ENCODE results near the gene OOSP4B. TPM values are rescaled to one million over a fixed set of nuclear protein-coding genes. Genes with fewer than 3 reads are reported as not detected.

OOSP4B gene
- total RNA-seq, 1 donor from 2014 or later = not detected

DNA sequence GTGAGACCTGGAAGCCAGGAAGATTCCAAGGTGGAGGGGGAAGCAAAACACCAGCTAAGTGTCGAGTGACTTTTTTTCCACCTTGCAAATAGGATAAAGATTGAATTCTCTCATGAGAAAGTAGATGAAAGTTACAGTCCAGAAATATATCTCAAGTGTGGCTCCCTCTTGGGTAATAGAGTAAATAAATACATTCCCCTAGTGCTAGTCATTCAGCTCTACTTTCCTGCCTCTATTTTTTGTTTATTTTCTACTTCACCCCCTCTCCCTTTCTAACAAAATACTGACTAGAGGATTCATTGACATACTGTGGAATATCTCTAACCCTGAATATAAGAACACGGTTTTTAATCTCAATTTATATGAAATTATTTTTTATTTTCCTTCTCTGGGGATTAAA is 19.2 kb upstream of the OOSP4B start:
- Histone ChIP-seq H3K27me3 (no peaks in the 10 kb centered on the region), H3K79me2 (ENCODE audit: low read depth) (no peaks in the 10 kb centered on the region), H3K4me3 (no peak overlapping the region), H3K9me3 (ENCODE audit: low read depth) (no peaks in the 10 kb centered on the region), H3K27ac (no peak overlapping the region), H3K4me1 (no peaks in the 10 kb centered on the region), H3F3A (ENCODE audit: low read depth) (no peaks in the 10 kb centered on the region), H2AFZ (replicated peaks) (no peak overlapping the region), H4K20me1 (ENCODE audit: low read depth) (no peaks in the 10 kb centered on the region), H3K4me2 (no peak overlapping the region), H3K36me3 (no peaks in the 10 kb centered on the region), H3K9ac (no peak overlapping the region)
- no peak overlapping the region for H3K27ac Mint-ChIP-seq
- no peak for DNase-seq (ENCODE audit: low spot score)
- H3K9me3 Mint-ChIP-seq = no peaks in the 10 kb centered on the region
- peaks cover 2% of the 10 kb centered on the region for H3K27me3 Mint-ChIP-seq (ENCODE audit: insufficient read depth, low read depth)
- no peaks in the 10 kb centered on the region for H3K4me1 Mint-ChIP-seq
- TF ChIP-seq EZH2phosphoT487 (IDR thresholded peaks at IDR 0.05) = no peak
- TF ChIP-seq, protein P1, sequence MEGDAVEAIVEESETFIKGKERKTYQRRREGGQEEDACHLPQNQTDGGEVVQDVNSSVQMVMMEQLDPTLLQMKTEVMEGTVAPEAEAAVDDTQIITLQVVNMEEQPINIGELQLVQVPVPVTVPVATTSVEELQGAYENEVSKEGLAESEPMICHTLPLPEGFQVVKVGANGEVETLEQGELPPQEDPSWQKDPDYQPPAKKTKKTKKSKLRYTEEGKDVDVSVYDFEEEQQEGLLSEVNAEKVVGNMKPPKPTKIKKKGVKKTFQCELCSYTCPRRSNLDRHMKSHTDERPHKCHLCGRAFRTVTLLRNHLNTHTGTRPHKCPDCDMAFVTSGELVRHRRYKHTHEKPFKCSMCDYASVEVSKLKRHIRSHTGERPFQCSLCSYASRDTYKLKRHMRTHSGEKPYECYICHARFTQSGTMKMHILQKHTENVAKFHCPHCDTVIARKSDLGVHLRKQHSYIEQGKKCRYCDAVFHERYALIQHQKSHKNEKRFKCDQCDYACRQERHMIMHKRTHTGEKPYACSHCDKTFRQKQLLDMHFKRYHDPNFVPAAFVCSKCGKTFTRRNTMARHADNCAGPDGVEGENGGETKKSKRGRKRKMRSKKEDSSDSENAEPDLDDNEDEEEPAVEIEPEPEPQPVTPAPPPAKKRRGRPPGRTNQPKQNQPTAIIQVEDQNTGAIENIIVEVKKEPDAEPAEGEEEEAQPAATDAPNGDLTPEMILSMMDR (IDR thresholded peaks at IDR 0.05) = no peak
- TF ChIP-seq EZH2 (IDR thresholded peaks at IDR 0.05) = no peak
- H3K4me3 Mint-ChIP-seq = no peak overlapping the region
- no peaks in the 10 kb centered on the region for H3K36me3 Mint-ChIP-seq

DNA sequence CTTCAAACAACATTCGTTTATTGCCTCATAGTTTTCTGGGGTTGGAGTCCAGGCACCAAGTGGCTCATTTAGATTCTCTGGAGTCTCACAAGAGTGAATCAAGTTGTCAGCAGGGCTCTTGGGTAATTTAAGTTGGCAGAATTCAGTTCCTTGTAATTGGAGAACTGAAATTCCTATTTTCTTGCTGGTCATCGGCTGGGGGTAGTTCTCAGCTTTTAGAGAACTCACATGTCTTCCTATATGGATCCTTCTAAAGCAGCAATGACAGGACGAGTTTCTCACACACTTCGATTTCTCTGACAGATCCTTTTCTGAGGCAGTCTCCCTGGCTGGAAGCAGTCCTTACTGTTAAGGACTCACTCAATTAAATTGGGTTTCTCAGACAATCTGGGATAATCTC is 17.3 kb upstream of the OOSP4B start:
- Histone ChIP-seq H3K9ac (no peak overlapping the region), H3K27me3 (no peaks in the 10 kb centered on the region), H3F3A (ENCODE audit: low read depth) (no peaks in the 10 kb centered on the region), H2AFZ (replicated peaks) (peak overlapping the region; percentile 12), H3K4me2 (no peak overlapping the region), H3K9me3 (ENCODE audit: low read depth) (no peaks in the 10 kb centered on the region), H3K79me2 (ENCODE audit: low read depth) (no peaks in the 10 kb centered on the region), H4K20me1 (ENCODE audit: low read depth) (no peaks in the 10 kb centered on the region), H3K36me3 (no peaks in the 10 kb centered on the region), H3K27ac (no peak overlapping the region), H3K4me3 (no peak overlapping the region), H3K4me1 (no peaks in the 10 kb centered on the region)
- Mint-ChIP-seq H3K27ac (no peak overlapping the region), H3K4me1 (no peaks in the 10 kb centered on the region), H3K27me3 (ENCODE audit: insufficient read depth, low read depth) (peaks cover 2% of the 10 kb centered on the region), H3K4me3 (no peak overlapping the region), H3K36me3 (no peaks in the 10 kb centered on the region), H3K9me3 (no peaks in the 10 kb centered on the region)
- DNase-seq (ENCODE audit: low spot score) = peak; percentile 5
- TF ChIP-seq, protein P1 (IDR thresholded peaks at IDR 0.05) = no peak
- TF ChIP-seq EZH2 (IDR thresholded peaks at IDR 0.05) (no peak), EZH2phosphoT487 (IDR thresholded peaks at IDR 0.05) (no peak)

DNA sequence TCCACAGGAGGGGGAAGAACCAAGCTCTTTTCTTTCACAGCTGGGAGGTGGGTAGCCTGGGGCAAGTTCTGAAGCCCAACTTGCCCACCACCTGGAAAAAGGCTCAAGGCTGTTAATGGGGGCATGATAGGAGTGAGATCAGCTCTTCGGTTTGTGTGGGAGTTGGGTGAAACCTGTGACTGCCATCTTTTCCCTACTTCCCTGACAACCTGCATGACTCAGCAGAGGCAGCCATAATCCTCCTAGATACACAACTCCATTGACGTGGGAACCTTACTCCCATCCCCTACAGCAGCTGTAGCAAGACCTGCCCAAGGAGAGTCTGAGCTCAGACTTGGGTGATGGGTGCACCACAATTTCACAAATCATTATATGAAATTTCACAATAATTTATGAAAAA is 13.3 kb upstream of the OOSP4B start:
- no peaks in the 10 kb centered on the region for H3K27me3 ChIP-seq
- no peaks in the 10 kb centered on the region for H4K20me1 ChIP-seq (ENCODE audit: low read depth)
- H3K4me2 ChIP-seq = no peak overlapping the region
- H2AFZ ChIP-seq (replicated peaks) = no peak overlapping the region
- H3K4me1 ChIP-seq = no peaks in the 10 kb centered on the region
- no peaks in the 10 kb centered on the region for H3K36me3 ChIP-seq
- no peaks in the 10 kb centered on the region for H3K36me3 Mint-ChIP-seq
- no peak overlapping the region for H3K9ac ChIP-seq
- H3K27ac Mint-ChIP-seq = no peak overlapping the region
- no peaks in the 10 kb centered on the region for H3K4me1 Mint-ChIP-seq
- H3K9me3 Mint-ChIP-seq = no peaks in the 10 kb centered on the region
- H3K4me3 Mint-ChIP-seq = no peak overlapping the region
- DNase-seq (ENCODE audit: low spot score) = no peak
- H3K4me3 ChIP-seq = no peak overlapping the region
- H3K27ac ChIP-seq = no peak overlapping the region
- H3K27me3 Mint-ChIP-seq (ENCODE audit: insufficient read depth, low read depth) = no peaks in the 10 kb centered on the region
- no peaks in the 10 kb centered on the region for H3F3A ChIP-seq (ENCODE audit: low read depth)
- H3K79me2 ChIP-seq (ENCODE audit: low read depth) = no peaks in the 10 kb centered on the region
- H3K9me3 ChIP-seq (ENCODE audit: low read depth) = no peaks in the 10 kb centered on the region
- TF ChIP-seq EZH2 (IDR thresholded peaks at IDR 0.05) = no peak
- TF ChIP-seq, protein P1 (IDR thresholded peaks at IDR 0.05) = no peak
- TF ChIP-seq EZH2phosphoT487 (IDR thresholded peaks at IDR 0.05) = no peak

Measured in neural progenitor cell (in vitro differentiated cells).